GM19025 (cell line): Measurements from ENCODE around the gene TXNRD1.
"Not testable (repeated sequence)": the region's sequence is repeated elsewhere in the genome, so short reads cannot be mapped to it uniquely, and the experiment has no call there.

Experiments
- ATAC-seq: cut with Tn5 transposase; IDR thresholded peaks from one replicate; pipeline ENCODE4 v1.9.1; 2021; ENCODE audit warnings: mild to moderate bottlenecking, low read depth, moderate library complexity; ENCODE audit not compliant: unreplicated experiment

Gene TXNRD1

DNA sequence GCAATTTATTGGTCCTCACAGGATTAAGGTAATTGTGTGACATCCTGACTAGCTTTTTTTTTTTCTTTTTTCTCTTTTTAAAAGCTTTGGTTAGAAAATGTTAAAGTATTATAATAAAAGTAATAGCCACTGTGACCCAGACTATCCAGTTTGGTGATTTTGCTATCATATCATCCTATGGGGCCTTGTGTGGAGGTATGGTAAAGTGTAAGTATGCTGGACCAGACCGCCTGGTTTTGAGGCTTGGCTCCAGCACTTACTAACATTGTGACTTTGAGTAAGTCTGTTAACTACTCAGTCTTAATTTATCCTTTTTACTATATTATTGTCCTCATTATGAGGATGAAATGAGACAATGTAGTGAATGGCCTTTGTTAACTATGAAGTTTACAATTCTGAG lies 103.4 kb downstream of the TXNRD1 start:
- ATAC-seq: no peak

- ATAC-seq: no peak
Measured at GRCh38 chr12:104319918-104320626, 104.5 kb downstream of the TXNRD1 start.

DNA sequence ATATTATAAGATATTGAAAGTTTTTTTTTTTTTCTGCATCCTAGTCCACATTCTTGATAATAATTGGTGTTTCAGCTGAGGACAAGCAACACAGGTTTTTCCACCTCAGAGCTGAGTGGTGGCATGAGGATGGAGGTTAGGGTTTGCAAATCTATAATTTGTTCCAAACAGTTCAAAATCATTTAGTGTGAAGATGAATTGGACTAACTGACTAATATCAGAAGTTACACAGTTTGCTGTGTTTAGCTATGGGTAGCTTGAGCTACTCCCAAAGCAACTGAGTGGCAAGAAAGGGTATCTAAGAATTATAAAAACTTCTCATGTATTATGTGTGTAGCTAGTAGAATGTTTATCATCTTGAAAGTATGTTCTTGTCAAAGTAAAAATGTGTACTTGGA lies 105.0 kb downstream of the TXNRD1 start:
- no peak for ATAC-seq

DNA sequence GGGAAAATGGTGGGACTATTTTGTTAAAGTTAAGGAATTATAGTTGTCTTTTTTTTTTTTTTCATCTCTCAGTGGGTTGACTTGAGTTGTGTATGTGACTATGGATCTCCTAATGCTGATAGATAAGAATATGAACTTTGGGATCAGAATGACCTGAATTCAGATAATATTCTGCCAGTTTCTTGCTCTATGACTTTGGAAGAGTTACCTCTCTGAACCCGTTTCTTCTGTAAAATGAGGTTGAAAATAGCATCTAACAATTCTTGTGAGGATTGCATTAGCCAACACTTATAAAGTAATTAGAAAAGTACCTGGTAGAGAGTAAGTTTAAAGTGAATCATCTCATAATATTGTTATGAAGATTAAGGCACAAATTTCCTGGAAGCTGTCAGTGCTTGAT lies 106.4 kb downstream of the TXNRD1 start:
- ATAC-seq: no peak

DNA sequence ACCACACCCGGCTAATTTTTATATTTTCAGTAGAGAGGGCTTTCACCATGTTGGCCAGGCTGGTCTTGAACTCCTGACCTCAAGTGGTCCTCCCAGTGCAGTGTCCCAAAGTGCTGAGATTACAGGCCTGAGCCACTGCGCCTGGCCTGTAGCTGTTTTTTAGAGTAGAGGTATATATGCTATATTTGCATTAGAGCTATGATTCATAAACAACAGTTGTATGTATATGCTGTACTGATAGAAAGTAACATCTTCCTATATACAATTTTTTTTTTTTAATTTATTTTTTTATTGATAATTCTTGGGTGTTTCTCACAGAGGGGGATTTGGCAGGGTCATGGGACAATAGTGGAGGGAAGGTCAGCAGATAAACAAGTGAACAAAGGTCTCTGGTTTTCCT lies 107.0 kb downstream of the TXNRD1 start:
- ATAC-seq: not testable (repeated sequence)

DNA sequence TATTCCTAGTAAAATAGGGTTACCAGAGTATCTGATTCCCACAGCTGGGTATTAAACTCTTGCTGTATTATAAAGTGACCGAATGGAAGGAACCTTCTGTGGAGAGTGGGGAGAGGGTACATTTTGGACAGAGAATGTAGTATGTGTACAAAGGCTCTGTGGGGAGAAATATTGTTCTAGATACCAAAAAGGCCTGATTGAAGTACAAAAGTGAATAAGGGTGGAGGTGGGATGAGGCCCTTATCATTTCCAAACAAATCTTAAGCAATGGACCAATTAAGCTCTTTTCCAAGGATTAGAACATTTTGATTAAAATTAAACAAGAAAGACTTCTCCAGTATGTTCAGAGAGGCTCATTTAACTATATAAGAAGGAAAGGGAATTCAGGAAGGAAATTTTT lies 108.3 kb downstream of the TXNRD1 start:
- no peak for ATAC-seq

DNA sequence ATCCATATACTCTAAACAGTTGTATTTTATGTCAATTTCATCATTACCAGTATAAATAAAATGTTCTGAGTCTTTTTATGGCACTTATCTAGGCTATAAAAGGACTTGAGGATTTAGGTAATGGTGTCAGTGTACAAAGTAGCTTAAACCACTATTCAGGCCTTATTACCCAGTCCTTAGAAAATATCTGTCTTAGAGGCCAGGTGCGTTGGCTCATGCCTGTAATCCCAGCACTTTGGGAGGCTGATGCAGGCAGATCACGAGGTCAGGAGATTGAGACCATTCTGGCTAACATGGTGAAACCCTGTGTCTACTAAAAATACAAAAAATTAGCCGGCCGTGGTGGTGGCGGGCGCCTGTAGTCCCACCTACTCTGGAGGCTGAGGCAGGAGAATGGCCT lies 112.7 kb downstream of the TXNRD1 start:
- not testable (repeated sequence) for ATAC-seq

DNA sequence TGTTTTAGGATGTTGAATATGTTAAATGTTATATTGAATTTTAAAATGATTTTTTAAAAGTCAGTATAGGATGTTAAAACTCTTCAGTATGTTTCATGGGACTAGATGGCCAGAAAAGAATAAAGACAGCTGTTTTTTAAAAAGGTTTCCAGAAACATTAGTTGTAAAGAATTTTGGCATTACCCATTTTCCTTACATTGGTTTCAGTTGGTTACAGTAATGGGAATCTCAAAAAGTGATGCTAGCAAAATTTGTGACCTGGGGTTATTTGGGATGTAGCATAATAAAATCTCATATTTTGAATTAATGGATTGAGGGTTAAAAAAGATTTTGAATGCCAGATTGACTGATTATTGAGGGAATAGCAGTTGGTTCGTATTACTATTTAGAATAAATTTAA lies 113.2 kb downstream of the TXNRD1 start:
- ATAC-seq: no peak

GRCh38 chr12:104329707-104330532 lies 114.3 kb downstream of the TXNRD1 start:
- ATAC-seq: no peak

DNA sequence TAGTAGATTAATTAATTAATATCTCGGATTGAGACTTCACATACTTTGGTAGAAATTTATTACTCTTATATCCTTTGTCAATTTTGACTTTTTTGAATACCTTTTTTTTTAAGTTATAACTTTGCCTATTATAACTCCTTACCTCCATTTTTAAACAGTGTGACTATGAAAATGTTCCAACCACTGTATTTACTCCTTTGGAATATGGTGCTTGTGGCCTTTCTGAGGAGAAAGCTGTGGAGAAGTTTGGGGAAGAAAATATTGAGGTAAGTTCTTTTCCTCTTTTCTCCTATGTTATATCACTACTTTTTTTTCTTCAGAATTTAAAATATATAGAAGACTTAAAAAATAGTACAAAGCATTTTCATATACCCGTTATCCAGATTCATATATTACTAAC lies 115.8 kb downstream of the TXNRD1 start:
- no peak for ATAC-seq

- ATAC-seq: not testable (repeated sequence)
Measured at GRCh38 chr12:104332273-104332672, 116.7 kb downstream of the TXNRD1 start.

- ATAC-seq: no peak
Measured at GRCh38 chr12:104333692-104334255, 118.2 kb downstream of the TXNRD1 start.

DNA sequence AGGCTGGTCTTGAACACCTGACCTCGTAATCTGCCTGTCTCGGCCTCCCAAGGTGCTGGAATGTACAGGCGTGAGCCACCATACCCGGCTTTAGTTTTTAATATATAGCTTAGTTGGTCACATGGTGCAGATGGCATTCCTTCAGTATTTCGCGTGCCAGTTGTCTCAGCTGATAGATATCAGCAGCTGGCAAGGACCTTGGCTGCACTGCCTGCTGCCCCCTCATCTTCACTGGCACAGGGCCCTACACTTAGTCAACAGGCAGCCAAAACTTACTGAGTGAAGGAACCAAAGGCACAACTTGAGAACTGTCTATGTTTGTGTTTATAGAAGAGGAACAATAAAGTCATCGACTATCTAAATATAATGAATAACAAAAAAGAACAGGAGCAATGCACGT lies 119.0 kb downstream of the TXNRD1 start:
- no peak for ATAC-seq

GRCh38 chr12:104336115-104336514 lies 120.5 kb downstream of the TXNRD1 start:
- no peak for ATAC-seq

DNA sequence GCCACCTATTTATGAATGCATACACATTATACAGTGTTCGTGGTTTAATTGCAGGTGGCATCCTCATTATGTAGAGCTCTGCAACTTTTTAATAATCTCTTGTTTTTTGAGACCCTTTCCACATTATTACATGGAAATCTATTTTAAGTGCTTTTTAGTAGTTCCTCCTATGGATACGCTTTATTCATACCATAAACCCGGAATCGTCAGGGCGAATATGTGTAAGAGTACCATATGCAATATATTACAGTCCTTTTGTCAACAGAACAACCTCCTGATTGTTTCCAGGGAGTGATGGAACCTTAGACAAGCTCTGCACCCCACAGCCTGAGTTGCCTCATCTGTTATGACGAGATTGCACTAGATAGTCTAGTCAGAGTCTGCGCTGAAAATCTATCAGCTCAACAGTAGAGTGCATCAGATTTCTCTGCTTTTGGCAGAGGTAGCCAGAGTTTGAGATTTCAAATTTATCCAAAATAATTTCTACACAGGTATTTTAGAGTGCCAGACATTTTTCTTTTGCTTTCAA lies 121.5 kb downstream of the TXNRD1 start:
- ATAC-seq: no peak

DNA sequence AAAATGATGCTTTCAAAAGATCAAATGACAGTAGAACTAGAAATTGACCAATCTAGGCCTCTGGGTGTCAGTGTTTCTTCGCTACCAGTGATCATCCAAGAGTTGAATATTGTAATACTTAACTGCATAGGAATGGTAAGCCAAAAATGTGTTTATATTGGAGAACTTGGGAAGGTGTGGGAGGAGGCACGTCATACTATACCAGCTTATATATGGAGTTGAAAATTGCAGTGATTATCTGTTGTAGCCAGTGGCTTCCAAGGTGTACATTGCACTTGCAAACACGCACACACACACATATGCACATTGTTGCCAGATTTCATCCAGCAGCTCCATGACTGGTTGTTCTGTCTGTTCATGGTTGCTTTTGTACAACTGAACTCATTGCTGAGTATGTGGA lies 124.1 kb downstream of the TXNRD1 start:
- no peak for ATAC-seq

- no peak for ATAC-seq
Measured at GRCh38 chr12:104340177-104340576, 124.6 kb downstream of the TXNRD1 start.

GRCh38 chr12:104340925-104341611 lies 125.5 kb downstream of the TXNRD1 start:
- ATAC-seq: no peak

DNA sequence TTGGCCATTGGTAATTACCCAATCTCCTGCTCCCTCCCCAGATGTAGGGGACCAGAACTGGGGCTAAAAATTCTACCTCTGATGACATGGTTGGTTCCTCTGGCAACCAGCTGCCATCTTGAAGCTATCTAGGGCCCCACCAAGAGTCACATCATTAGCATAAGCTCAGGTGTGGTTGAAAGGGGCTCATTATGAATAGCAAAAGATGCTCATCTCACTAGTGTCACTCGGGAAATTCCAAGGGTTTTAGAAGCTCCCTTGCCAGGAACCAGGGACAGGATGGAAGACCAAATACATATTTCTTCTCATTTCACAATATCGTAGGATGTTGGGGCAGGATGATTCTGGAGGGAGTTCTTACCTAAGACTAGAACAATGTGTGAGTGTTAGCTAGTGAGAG lies 126.6 kb downstream of the TXNRD1 start:
- ATAC-seq: no peak

DNA sequence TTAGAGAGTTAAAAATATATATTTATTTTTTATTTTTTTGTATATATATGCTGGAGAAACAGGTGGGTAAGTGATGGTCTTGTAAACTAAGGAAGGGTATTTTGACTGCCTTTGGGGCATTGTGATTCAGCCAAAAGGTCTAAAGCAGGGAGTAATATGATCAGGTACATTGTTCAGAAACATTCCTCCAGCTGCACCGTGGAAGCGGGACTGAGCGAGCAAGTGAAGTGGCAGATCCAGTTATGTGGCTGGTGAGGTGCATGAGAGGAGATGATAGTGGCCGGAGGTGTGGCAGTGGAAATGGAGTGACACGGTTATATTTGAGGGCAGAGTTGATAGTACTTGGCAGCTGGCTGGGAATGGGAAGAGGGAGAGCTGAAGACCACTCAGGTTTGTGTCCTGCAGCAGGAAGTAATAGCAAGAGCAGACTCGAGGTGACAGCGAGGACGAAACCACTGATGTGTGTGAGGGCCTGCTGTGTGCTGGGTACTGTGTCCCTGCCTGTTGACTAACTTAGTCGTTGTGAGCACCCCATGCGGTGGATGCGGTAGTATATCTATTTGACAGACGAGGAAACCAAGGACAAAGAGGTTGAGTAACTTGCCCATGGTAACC lies 127.2 kb downstream of the TXNRD1 start:
- ATAC-seq: no peak
